Measurements from ENCODE around the gene DACH1.

DACH1 gene

GRCh38 chr13:71454509-71454908 lies 412.5 kb downstream of the DACH1 start:
- Histone ChIP-seq H3K36me3 (ENCODE audit: insufficient read depth) (no peaks in the 10 kb centered on the region), H3K79me2 (ENCODE audit: insufficient read depth, low read depth) (no peaks in the 10 kb centered on the region), H3K4me3 (IDR thresholded peaks at IDR 0.05; ENCODE audit: insufficient read depth, low read depth, low read length) (no peak overlapping the region), H3K27ac (no peak overlapping the region), H2AFZ (ENCODE audit: low read depth) (no peak overlapping the region), H3K9ac (no peak overlapping the region), H3K27me3 (ENCODE audit: insufficient read depth, low read depth) (no peaks in the 10 kb centered on the region), H3K4me2 (no peak overlapping the region), H4K20me1 (ENCODE audit: insufficient read depth) (no peaks in the 10 kb centered on the region), H3K4me1 (ENCODE audit: low read depth, poor library complexity, severe bottlenecking) (no peaks in the 10 kb centered on the region)
- TF ChIP-seq CTCF (conservative IDR thresholded peaks at IDR 0.05; ENCODE audit: low read depth, low read length), result no peak

- Histone ChIP-seq H2AFZ (ENCODE audit: low read depth) (no peak overlapping the region), H3K9ac (no peak overlapping the region), H3K4me3 (IDR thresholded peaks at IDR 0.05; ENCODE audit: insufficient read depth, low read depth, low read length) (no peak overlapping the region), H3K79me2 (ENCODE audit: insufficient read depth, low read depth) (no peaks in the 10 kb centered on the region), H3K36me3 (ENCODE audit: insufficient read depth) (no peaks in the 10 kb centered on the region), H3K27me3 (ENCODE audit: insufficient read depth, low read depth) (no peaks in the 10 kb centered on the region), H3K4me1 (ENCODE audit: low read depth, poor library complexity, severe bottlenecking) (no peaks in the 10 kb centered on the region), H3K27ac (no peak overlapping the region), H4K20me1 (ENCODE audit: insufficient read depth) (no peaks in the 10 kb centered on the region), H3K4me2 (no peak overlapping the region)
- no peak for TF ChIP-seq CTCF (conservative IDR thresholded peaks at IDR 0.05; ENCODE audit: low read depth, low read length)
Observed at GRCh38 chr13:71448080-71448630, 418.8 kb downstream of the DACH1 start.

GRCh38 chr13:71437704-71438103 lies 429.3 kb downstream of the DACH1 start:
- no peak overlapping the region for H2AFZ ChIP-seq (ENCODE audit: low read depth)
- no peaks in the 10 kb centered on the region for H3K27me3 ChIP-seq (ENCODE audit: insufficient read depth, low read depth)
- no peaks in the 10 kb centered on the region for H3K79me2 ChIP-seq (ENCODE audit: insufficient read depth, low read depth)
- no peak for TF ChIP-seq CTCF (conservative IDR thresholded peaks at IDR 0.05; ENCODE audit: low read depth, low read length)
- no peaks in the 10 kb centered on the region for H4K20me1 ChIP-seq (ENCODE audit: insufficient read depth)
- H3K4me1 ChIP-seq (ENCODE audit: low read depth, poor library complexity, severe bottlenecking), result no peaks in the 10 kb centered on the region
- no peak overlapping the region for H3K4me2 ChIP-seq
- no peak overlapping the region for H3K4me3 ChIP-seq (IDR thresholded peaks at IDR 0.05; ENCODE audit: insufficient read depth, low read depth, low read length)
- no peak overlapping the region for H3K27ac ChIP-seq
- no peak overlapping the region for H3K9ac ChIP-seq
- H3K36me3 ChIP-seq (ENCODE audit: insufficient read depth), result no peaks in the 10 kb centered on the region

- Histone ChIP-seq H3K4me3 (IDR thresholded peaks at IDR 0.05; ENCODE audit: insufficient read depth, low read depth, low read length) (no peak overlapping the region), H2AFZ (ENCODE audit: low read depth) (no peak overlapping the region)
Observed at GRCh38 chr13:71430681-71431080, 436.3 kb downstream of the DACH1 start.

More at GRCh38 chr13:71430681-71431080, 436.3 kb downstream of the DACH1 start:
- Histone ChIP-seq H3K27ac (no peak overlapping the region), H4K20me1 (ENCODE audit: insufficient read depth) (no peaks in the 10 kb centered on the region), H3K4me2 (no peak overlapping the region), H3K27me3 (ENCODE audit: insufficient read depth, low read depth) (no peaks in the 10 kb centered on the region), H3K4me1 (ENCODE audit: low read depth, poor library complexity, severe bottlenecking) (no peaks in the 10 kb centered on the region), H3K79me2 (ENCODE audit: insufficient read depth, low read depth) (no peaks in the 10 kb centered on the region), H3K36me3 (ENCODE audit: insufficient read depth) (no peaks in the 10 kb centered on the region), H3K9ac (no peak overlapping the region)
- TF ChIP-seq CTCF (conservative IDR thresholded peaks at IDR 0.05; ENCODE audit: low read depth, low read length), result no peak

Data from KMS-11 (cell line).